GM21576 (cell line): ENCODE data around the gene LAPTM5.

Experiments used
- ATAC-seq: cut with Tn5 transposase; IDR thresholded peaks from one replicate; pipeline ENCODE4 v1.9.1; 2021; ENCODE audit warnings: mild to moderate bottlenecking, moderate library complexity; ENCODE audit not compliant: unreplicated experiment

LAPTM5 gene

GRCh38 chr1:30758121-30758688 lies 631 bp upstream of the LAPTM5 start:
- no peak for ATAC-seq

GRCh38 chr1:30756545-30757351 lies 826 bp downstream of the LAPTM5 start:
- no peak for ATAC-seq

GRCh38 chr1:30756206-30756544 lies 1.4 kb downstream of the LAPTM5 start:
- ATAC-seq = no peak

- ATAC-seq = no peak
These were observed 1.8 kb downstream of the LAPTM5 start for GRCh38 chr1:30755746-30756145.

- no peak for ATAC-seq
These were observed 2.2 kb downstream of the LAPTM5 start for GRCh38 chr1:30755334-30755733.

- peak; percentile 42 for ATAC-seq
These were observed 2.8 kb downstream of the LAPTM5 start for GRCh38 chr1:30754684-30755171.

GRCh38 chr1:30753660-30754123 lies 3.9 kb downstream of the LAPTM5 start:
- ATAC-seq = no peak

GRCh38 chr1:30753118-30753517 lies 4.5 kb downstream of the LAPTM5 start:
- no peak for ATAC-seq

GRCh38 chr1:30752651-30752908 lies 5.0 kb downstream of the LAPTM5 start:
- no peak for ATAC-seq

GRCh38 chr1:30751830-30752650 lies 5.5 kb downstream of the LAPTM5 start:
- no peak for ATAC-seq

GRCh38 chr1:30750731-30751291 lies 6.8 kb downstream of the LAPTM5 start:
- ATAC-seq = no peak

- no peak for ATAC-seq
These were observed 7.6 kb downstream of the LAPTM5 start for GRCh38 chr1:30749691-30750583.

GRCh38 chr1:30748699-30749401 lies 8.7 kb downstream of the LAPTM5 start:
- ATAC-seq = no peak

- ATAC-seq = no peak
These were observed 9.4 kb downstream of the LAPTM5 start for GRCh38 chr1:30748098-30748698.

- no peak for ATAC-seq
These were observed 10.3 kb downstream of the LAPTM5 start for GRCh38 chr1:30747033-30748008.

- ATAC-seq = no peak
These were observed 11.2 kb downstream of the LAPTM5 start for GRCh38 chr1:30746212-30747032.

- ATAC-seq = no peak
These were observed 11.8 kb downstream of the LAPTM5 start for GRCh38 chr1:30745834-30746208.
